NB4 (cell line): ENCODE data around the gene ZFP1.

Source experiments
- CTCF ChIP-seq: IDR thresholded peaks from one replicate; pipeline ENCODE4 v1.5.1; 2012; ENCODE audit warnings: low read depth, low read length
- POLR2A ChIP-seq: IDR thresholded peaks from 2 replicates; pipeline ENCODE4 v1.6.1; 2011; ENCODE audit warnings: mild to moderate bottlenecking; ENCODE audit not compliant: insufficient read length; ENCODE audit errors: extremely low read depth
- TF ChIP-seq, protein P1 (sequence below): IDR thresholded peaks from 2 replicates; pipeline ENCODE4 v1.6.1; 2011; ENCODE audit warnings: low read depth, low read length

DNA sequence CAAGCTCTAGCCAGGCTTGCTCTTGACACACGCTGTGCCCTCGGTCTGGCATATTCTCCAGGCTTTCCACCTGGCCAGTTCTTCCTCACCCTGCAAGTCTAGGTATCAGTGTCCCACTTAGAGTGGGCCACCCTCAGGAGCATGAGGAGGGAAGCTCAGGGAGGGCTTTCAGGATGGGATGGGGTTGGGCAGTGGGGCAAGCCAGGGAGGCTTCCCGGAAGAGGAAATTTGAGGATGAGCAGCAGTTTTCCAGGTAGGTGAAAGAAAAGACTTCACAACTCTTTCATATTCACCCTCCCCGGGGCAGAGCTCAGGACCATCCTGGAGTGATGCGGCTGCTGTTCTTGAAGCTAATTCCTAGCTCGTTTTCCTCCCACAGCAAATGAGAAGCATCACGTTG, 17.2 kb upstream of the ZFP1 start:
- no peak for TF ChIP-seq POLR2A
- TF ChIP-seq CTCF = no peak
- TF ChIP-seq, protein P1, sequence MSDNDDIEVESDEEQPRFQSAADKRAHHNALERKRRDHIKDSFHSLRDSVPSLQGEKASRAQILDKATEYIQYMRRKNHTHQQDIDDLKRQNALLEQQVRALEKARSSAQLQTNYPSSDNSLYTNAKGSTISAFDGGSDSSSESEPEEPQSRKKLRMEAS = no peak
